H54 (cell line): ENCODE results near the gene TMEM132D.

Experiments used
- DNase-seq: peaks from one replicate; pipeline ENCODE4 v3.0.0; 2011; ENCODE audit warnings: low spot score, mixed read lengths; ENCODE audit not compliant: insufficient read length
- FAIRE-seq: peaks from 3 replicates; lab custom pipeline; 2011; peaks lifted over from hg19 to GRCh38; lab: Jason Lieb, UNC
- POLR2A ChIP-seq: IDR thresholded peaks from 2 replicates; pipeline ENCODE4 v1.6.1; 2011; ENCODE audit warnings: low read depth, mild to moderate bottlenecking, low read length

Gene TMEM132D

DNA sequence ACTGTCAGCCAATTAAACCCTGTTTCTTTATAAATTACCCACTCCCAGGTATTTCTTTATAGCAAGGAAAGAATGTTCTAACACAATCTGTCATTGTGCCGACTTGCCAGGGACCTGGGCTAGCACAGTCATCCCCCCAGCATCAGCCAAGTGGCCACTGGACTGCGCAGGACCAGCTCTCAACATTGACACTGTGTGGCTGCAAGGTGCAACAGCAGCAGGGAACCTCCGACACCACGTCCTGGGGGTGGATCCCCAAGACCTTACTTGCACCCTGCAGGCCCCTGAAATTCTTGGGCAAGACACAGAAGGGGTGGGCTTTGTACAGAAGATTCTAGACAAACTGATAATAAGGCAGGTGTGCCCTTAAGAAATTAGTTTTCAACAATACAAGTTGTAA is 741.0 kb downstream of the TMEM132D start:
- DNase-seq (no peak), FAIRE-seq (no peak)
- no peak for TF ChIP-seq POLR2A

DNA sequence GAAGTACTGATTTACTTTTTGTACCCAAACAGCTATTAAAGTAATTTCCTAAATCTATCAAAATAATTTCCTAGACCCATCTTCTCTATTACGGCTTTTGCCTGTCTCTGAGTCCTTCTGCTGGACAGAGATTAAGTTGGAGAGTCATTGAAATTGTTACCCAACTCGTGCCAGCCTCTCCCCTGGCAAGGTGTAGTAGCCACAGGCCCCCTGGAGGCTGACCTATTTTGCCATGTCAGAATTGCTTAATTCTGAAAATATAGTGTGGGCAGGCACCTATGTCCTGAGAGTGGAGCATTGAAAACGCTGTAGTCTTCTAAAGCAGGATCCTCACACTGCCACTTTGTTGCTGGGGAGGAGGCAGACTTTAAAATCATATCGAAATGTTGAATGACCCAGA is 742.3 kb downstream of the TMEM132D start:
- no peak for FAIRE-seq
- no peak for TF ChIP-seq POLR2A
- DNase-seq, result no peak

DNA sequence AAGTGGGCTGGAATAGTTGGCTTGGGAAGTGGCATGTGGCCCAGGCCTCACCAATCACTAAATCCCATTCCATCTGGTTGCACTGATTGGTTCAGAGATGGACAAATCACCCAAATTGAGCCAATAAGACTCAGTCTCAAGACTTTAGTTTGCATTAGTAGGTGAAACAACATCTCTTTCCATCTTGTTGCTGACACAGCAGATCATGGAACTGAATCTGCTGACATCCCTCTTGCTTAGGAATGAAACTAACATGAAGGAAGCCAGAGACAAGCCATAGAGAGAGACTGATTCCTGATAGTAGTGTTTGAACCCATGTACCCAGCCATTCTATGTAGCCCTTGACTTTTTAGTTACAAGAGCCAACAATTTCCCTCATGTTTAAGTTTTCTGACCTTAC is 743.5 kb downstream of the TMEM132D start:
- DNase-seq (no peak), FAIRE-seq (no peak)
- TF ChIP-seq POLR2A, result no peak

DNA sequence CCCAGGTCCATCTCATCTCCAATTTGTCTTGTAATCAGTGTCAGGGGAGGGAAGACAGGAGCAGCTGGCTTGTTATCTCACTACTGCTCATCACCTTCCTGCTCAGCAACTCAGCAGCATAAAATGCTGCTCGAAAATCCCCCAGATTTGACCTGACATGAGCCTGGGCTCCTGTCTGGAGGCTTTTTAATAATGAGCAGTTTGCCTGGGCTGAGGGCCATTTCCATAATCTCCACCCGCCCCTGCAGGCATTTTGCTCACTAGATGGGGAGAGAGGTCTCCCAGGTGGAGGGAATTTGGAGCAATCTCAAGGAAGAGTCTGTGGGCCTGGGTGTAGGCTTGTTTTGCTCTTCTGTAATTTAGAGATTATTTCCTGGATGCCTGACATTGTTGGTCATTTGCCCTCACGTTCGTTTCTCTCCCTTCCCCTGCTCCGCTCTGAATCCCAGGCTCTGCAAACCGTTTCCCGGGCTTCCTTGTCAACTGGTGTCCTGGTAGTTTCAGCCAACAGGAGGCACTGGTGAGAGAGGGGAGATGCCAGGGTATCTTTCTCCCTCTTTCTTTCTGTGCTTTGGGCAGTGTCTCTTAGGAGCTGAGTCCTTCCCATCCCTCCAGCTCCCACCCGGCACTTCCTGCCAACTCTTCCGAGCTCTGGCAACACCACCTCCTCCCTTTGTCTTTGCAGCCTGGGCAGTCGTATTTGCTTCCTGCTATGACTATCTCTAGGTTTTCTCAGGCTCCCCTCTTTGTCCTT is 751.3 kb downstream of the TMEM132D start:
- FAIRE-seq (no peak), DNase-seq (no peak)
- TF ChIP-seq POLR2A, result no peak

DNA sequence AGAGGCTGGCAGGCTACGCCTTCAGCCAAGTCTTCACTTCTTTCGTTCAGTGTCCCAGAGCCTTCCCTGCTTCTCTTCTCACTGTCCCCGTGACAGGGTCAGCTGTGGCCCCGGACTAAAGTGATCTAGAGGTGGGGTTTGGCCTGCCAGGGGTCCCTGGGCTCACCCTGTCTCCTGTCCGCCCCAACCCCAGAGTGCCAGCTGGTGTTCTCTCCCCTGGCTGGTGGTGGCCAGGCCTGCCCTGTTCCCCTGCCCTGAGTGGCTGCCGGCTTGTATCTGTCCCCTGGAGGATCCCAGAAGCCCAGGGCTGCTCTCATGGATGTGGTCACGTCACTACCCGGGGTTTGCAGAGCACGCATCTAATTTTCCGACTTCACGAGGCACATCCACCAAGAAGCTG is 753.1 kb downstream of the TMEM132D start:
- no peak for TF ChIP-seq POLR2A
- DNase-seq (no peak), FAIRE-seq (no peak)

DNA sequence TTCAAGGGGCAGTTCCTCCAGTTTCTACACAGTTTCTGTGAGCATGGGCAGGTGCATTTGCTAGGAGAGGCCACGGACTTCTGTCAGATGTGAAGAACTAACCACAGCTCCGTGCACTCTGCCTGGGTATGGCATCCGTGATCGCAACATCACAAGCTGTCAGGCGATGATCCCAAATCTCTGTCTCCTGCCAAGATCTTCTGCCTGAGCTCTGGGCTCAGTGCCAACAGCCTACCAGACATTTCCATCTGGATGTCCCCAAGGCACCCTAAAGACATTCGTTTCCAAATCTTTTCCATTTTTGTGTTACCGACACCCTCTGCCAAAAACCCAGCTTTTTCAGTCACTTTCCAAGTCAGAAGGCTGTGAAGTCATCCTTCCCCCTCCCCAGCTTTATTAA is 758.4 kb downstream of the TMEM132D start:
- FAIRE-seq (no peak), DNase-seq (no peak)
- no peak for TF ChIP-seq POLR2A

DNA sequence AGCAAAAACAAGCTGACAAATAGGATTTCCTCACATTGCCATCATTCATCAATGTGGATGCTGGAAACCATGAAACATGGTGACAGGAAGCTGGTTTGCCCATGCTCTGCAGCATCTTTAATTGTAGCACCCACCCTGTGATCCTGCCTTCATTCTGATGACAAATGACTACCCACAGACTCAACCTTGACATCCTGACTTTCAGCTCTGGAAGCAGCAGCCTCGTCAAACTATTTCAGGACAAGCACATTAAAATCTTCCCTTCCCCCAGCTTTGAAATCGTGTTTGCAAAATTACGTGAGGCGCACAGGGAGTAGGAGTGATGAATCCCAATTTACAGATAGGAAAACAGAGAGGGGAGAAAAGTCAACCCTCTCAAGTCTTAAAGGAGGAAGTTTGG is 765.0 kb downstream of the TMEM132D start:
- FAIRE-seq (no peak), DNase-seq (no peak)
- no peak for TF ChIP-seq POLR2A

DNA sequence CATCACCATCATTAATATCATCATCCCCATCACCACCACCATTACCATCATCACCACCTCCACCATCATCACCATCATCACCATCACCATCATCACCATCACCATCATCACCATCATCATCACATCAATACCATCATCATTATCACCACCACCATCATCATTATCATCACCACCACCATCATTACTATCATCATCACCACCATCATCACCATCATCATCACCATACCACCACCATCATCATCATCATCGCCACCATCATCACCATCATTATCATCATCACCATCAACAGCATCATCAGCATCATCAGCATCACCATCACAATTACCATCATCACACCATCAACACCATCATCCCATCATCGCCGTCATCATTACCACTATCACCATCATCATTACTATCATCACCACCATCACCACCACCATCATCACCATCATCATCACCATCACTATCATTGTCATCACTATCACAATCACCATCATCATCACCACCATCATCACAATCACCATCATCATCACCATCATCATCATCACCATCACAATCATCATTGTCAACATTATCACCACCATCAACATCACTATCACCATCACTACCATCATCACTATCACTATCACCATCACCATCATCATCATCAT is 767.0 kb downstream of the TMEM132D start:
- no peak for FAIRE-seq
- TF ChIP-seq POLR2A, result no peak
- DNase-seq, result no peak

DNA sequence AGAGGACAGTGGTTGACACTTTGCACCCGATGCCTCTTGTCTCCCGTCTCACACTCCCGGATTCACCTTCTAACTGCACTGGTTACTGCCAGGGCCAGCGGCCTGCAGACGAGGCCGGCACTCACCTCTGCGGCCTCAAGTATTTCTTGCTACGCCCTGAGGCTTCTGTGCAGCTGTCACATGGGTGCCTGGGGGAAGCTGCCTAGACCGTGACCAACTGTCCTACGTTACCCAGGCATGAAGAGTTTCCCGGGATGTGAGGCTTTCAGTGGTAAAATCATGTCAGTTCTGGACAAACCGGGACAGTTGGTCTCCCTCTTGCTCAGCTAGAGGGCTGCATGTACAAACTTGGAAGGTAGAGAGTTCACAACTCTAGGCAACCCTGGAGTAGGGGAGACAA is 776.1 kb downstream of the TMEM132D start:
- DNase-seq (no peak), FAIRE-seq (no peak)
- TF ChIP-seq POLR2A, result no peak

DNA sequence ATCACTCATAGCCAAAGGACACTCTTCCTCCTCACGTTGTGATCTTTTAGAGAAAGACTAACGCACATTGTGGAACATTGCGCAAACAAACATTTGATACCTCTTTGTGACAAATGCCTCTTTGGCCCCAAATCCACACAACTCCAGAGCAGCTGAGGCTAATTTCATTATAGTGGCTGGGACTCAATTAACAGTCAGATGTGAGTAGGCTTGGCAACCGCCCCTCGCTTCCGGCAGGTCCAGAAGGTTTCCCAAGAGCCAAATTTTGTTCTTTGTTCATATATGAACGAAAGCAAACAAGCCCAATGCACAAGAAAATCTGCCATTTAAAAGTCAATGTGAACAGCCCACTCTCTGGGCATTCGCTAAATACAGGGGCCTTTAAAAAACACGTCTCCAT is 776.6 kb downstream of the TMEM132D start:
- no peak for TF ChIP-seq POLR2A
- DNase-seq, result no peak
- FAIRE-seq, result no peak

DNA sequence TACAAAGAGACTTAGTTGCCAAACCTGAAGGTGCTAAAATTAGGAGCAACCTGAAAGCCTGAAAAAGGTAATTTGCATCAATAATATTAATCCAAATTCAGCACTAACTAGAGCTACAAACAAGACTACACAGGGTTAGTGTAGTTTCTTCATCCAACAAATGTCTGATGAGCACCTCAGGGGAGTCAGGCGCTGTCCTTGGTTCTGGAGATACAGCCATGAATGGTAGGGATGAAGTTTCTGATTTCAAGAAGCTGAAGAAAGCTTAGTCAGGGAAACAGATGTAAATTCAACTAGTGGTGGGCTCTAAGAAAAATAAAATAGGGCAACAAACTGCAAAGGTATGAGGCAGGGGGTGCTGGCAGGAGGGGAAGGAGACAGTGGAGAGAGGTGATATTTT is 784.3 kb downstream of the TMEM132D start:
- FAIRE-seq (no peak), DNase-seq (no peak)
- TF ChIP-seq POLR2A, result no peak

DNA sequence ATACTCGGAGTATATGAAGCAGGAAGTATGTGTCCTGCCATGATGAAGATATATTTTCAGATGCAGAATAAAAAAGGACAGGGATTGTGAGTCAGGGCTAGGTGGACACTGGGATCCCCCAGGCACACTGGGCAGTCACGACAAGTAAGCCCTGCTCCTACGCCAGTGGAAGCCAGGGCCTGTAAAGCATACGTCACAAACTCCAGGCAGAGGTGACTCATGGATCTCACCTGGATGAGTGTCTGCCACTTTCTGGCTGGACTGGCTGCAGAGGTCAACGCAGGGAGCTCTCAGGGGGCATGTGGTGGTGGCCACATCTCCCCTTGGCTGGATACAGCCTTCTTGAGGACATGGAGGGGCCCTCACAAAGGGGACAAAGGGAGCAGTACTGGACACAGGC is 788.3 kb downstream of the TMEM132D start:
- FAIRE-seq, result no peak
- no peak for TF ChIP-seq POLR2A
- no peak for DNase-seq

DNA sequence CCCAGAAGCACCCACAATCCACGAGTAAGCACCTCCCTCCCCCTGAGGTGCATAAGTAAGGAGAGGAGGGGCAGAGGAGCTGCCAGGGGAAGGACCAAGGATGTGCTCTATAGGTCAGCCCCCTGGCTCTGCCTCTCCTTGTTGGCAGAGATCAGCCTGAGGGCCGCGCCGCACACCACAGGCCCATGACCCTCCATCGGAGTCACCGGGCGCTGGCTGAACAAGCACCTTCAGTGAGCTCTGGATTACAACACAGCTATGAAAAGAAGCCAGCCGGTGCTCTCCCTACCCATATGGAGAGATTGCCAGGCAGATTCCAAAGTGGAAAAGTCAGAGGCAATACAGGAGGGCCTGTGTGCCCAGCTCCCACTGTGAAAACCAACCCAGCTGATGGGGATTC is 793.2 kb downstream of the TMEM132D start:
- FAIRE-seq (no peak), DNase-seq (no peak)
- TF ChIP-seq POLR2A, result no peak

DNA sequence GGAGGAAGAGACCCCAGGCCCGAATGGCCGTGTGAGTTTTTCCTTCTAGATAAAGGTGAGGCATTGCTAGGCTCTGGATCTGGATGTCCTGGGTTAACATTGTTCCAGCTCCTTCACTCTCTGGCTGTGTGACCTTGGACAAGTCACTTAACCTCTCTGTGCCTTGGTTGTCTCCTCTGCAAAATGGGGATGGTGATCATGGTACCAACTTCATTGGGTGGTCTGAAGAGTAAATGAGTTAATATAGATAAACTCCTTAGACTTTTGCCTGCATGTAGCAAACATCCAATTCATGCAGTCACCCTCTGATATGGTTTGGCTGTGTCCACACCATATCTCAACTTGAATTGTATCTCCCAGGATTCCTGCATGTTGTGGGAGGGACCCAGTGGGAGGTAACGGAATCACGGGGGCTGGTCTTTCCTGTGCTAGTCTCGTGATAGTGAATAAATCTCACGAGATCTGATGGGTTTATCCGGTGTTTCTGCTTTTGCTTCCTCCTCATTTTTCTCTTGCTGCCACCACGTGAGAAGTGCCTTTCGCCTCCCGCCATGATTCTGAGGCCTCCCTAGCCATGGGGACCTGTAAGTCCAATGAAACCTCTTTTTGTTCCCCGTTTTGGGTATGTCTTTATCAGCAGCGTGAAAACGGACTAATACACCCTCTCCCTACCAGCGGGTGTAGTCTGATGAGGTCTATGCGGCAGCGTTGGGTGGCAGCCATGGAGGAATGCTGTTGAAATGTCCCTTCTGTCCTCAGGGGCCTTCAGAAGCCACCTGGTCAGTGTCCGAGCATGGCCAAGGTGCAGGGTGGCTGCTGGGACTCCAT is 794.4 kb downstream of the TMEM132D start:
- TF ChIP-seq POLR2A, result no peak
- FAIRE-seq (peak; percentile 50), DNase-seq (no peak)
